ENCODE measurements around the gene DLGAP1. TPM values are rescaled to one million over a fixed set of nuclear protein-coding genes. Genes with fewer than 3 reads are reported as not detected.
A peak's percentile ranks its signal among the peaks of the same experiment; 100 is the strongest.

The DLGAP1 gene
- total and polyA plus RNA-seq, 2 of the 4 experiments (the other 2 are of a cell fraction): under 0.01 to 0.09 TPM

DNA sequence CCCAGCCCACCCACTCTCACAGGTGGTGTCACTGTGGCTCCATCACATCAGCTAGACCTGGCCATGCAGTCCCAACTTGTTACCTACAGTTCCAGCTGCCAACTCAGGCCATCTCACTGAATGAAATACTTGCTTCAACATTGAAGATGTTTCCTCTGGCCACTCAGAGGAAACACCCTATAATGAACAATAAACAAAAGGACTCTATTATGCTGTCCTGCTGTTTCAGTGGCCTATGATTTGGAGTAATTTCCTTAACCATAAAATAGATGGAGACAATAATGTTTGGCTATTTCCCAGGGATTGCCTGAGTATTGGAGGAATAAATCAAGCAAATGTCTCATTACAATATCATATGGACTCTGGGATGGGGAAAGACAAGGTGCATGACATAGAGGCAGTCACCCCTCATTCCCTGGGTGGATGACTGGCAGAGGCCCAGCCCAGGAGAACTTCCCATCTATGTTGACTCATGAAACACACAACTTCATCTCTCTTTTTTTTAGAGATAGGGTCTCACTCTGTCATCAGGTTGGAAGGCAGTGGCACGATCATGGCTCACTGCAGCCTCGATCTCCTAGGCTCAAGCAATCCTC is 870.7 kb downstream of the DLGAP1 start:
- H4K5ac ChIP-seq (ENCODE audit: low read depth, low read length): no peak overlapping the region
- H2AK9ac ChIP-seq (replicated peaks; ENCODE audit: low read depth, low read length, poor library complexity): no peak overlapping the region
- dilution Hi-C loops (cut with HindIII; ENCODE audit: low sequenced_read_pairs, unreplicated experiment): no loop called here
- POLR2A ChIA-PET (ENCODE audit: unreplicated experiment): no interaction called here
- H3K27me3 ChIP-seq (ENCODE audit: control insufficient read depth, insufficient read depth, low read length): no peaks in the 10 kb centered on the region
- peaks cover 5% of the 10 kb centered on the region for H3K4me1 ChIP-seq (ENCODE audit: control insufficient read depth, insufficient read depth, low read length)
- intact Hi-C loops (cut with micrococcal nuclease): loop anchor here (2.0 kb wide), 1 partner anchor 130 kb away; no protein-coding TSS in a partner anchor
- no peak overlapping the region for H2BK20ac ChIP-seq (ENCODE audit: low read depth, low read length)
- no peak overlapping the region for H2BK5ac ChIP-seq (ENCODE audit: low read depth, low read length, poor library complexity, severe bottlenecking)
- H3K9ac ChIP-seq (ENCODE audit: low read depth, low read length): no peak overlapping the region
- H2AFZ ChIP-seq (replicated peaks; ENCODE audit: low read length, poor library complexity): no peak overlapping the region
- H2BK15ac ChIP-seq (ENCODE audit: low read depth, low read length): no peak overlapping the region
- peaks cover 4% of the 10 kb centered on the region for H3K9me1 ChIP-seq (ENCODE audit: insufficient read depth, low read length)
- H3K4me2 ChIP-seq (ENCODE audit: low read depth, low read length): no peak overlapping the region
- no peak for TF ChIP-seq RCOR1 (IDR thresholded peaks at IDR 0.05; ENCODE audit: insufficient replicate concordance, low read length)
- TF ChIP-seq MAFK (IDR thresholded peaks at IDR 0.05; ENCODE audit: low read depth, low read length): no peak
- no peak for TF ChIP-seq FOS (IDR thresholded peaks at IDR 0.05; ENCODE audit: low read depth, low read length)
- TF ChIP-seq, protein P1, sequence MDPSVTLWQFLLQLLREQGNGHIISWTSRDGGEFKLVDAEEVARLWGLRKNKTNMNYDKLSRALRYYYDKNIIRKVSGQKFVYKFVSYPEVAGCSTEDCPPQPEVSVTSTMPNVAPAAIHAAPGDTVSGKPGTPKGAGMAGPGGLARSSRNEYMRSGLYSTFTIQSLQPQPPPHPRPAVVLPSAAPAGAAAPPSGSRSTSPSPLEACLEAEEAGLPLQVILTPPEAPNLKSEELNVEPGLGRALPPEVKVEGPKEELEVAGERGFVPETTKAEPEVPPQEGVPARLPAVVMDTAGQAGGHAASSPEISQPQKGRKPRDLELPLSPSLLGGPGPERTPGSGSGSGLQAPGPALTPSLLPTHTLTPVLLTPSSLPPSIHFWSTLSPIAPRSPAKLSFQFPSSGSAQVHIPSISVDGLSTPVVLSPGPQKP (IDR thresholded peaks at IDR 0.05; ENCODE audit: borderline replicate concordance, low read depth, low read length): no peak
- no peak for TF ChIP-seq NFE2L2 (IDR thresholded peaks at IDR 0.05; ENCODE audit: low read depth, low read length)
- TF ChIP-seq MAZ (IDR thresholded peaks at IDR 0.05; ENCODE audit: borderline replicate concordance, low read depth, low read length): no peak
- no peak overlapping the region for H3K4me3 ChIP-seq (ENCODE audit: insufficient read depth, low read depth, low read length)
- no peak overlapping the region for H3K18ac ChIP-seq (ENCODE audit: low read depth, low read length)
- H3K36me3 ChIP-seq (ENCODE audit: control insufficient read depth, insufficient read depth, low read length): no peaks in the 10 kb centered on the region
- no peak overlapping the region; the same call in 1 of the 2 replicates for H3K4ac ChIP-seq (ENCODE audit: low read depth, low read length)
- no peak overlapping the region for H3K23ac ChIP-seq (ENCODE audit: low read depth, low read length)
- DNase-seq (no peak), ATAC-seq (ENCODE audit: low read depth) (no peak)
- no peaks in the 10 kb centered on the region for H3K9me3 ChIP-seq (ENCODE audit: control insufficient read depth, insufficient read depth, low read length)
- H3K56ac ChIP-seq (ENCODE audit: extremely low read depth, insufficient read depth, low read length): no peak overlapping the region
- H4K8ac ChIP-seq (ENCODE audit: low read depth in 2 of 2, low read length in 2 of 2): no peak overlapping the region
- H2AK5ac ChIP-seq (ENCODE audit: low read depth, low read length): no peak overlapping the region
- WGBS, 2 experiments (ENCODE audit: extremely low coverage in 2 of 2, insufficient read length in 1 of 2): no CpG with 5 or more reads among the region's 2 CpGs
- CTCF ChIA-PET: interaction anchor here (1.6 kb wide), 1 partner anchor 10 kb away, joined by 4 read pairs; no protein-coding TSS in a partner anchor
- H4K20me1 ChIP-seq (ENCODE audit: insufficient read depth, low read length): no peaks in the 10 kb centered on the region
- no peak overlapping the region; the same call in 1 of the 2 replicates for H4K91ac ChIP-seq (ENCODE audit: insufficient read depth, low read depth, low read length)
- no peak overlapping the region for H3K14ac ChIP-seq (replicated peaks; ENCODE audit: low read depth, low read length)
- H2BK120ac ChIP-seq (ENCODE audit: low read depth, low read length): peak overlapping the region; percentile 18; the same call in 1 of the 2 replicates
- in situ Hi-C loops (cut with MboI; ENCODE audit: low sequenced_read_pairs): no loop called here
- no peak overlapping the region for H3K27ac ChIP-seq (ENCODE audit: insufficient read depth, low read length)
- no peaks in the 10 kb centered on the region for H3K79me1 ChIP-seq (ENCODE audit: low read depth in 1 of 2, low read length in 2 of 2)
- BruUV-seq (replicated peaks): no TSS peak
